Activated T-helper 1 cell treated with anti-CD3 and anti-CD28 coated beads, Interleukin-2, amount 50 U/mL, for 16 hours (primary cell): ENCODE measurements around the gene TAS1R3.
A peak's percentile ranks its signal among the peaks of the same experiment; 100 is the strongest.
"Not testable (repeated sequence)": the region's sequence is repeated elsewhere in the genome, so short reads cannot be mapped to it uniquely, and the experiment has no call there.

Experiments used
- DNase-seq, 2 donors: peaks; one replicate each; pipeline ENCODE4 v3.0.0-alpha.2; 2020; ENCODE audit warnings: low read depth in 1 of 2, low spot score in 1 of 2

TAS1R3 gene

DNA sequence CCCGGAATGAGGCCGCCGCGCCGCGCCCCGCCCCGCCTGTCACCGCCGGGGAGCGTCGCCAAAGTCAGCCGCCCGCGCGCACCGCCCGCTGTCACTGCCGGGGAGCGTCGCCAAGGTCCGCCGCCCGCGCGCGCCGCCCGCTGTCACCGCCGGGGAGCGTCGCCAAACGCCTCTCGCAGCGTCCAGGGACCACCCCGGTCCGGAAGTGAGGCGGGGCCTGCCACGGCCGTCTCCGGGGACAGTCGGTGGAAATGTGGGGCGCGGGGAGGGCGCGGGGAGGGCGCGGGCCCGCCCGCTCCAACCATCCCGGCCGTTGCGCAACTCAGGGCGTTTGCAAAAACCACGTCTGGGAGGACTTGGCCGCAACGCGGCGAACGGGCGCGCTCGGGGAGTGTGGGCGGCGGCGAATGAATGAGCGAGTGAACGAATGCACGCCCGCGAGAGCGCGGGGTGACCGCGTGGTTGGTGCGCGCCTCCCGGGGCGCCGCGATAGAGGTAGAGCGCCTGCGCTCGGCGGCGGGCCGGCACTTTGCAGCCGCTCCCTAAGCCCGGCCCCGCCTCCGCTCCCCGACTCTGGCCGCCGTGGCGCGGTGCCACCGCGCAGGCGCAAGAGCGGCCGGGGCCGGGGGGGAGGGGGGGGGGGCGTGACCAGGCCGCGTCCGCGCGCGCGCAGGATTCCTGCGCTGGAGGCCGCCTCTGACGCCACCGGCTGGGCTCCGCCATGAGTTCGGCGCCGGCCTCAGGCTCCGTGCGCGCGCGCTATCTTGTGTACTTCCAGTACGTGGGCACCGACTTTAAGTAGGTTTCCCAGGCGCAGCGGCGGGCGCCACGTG is 22.9 kb upstream of the TAS1R3 start, which contains the start of the genes ACAP3 and PUSL1:
Gene ACAP3 (minus strand): TSS at position 8 of the 833 bp plus-strand sequence. CDS start 115 bp downstream, outside the sequence.
Gene PUSL1 (plus strand): TSS at position 675 of the 833 bp plus-strand sequence. CDS start 47 bp downstream, at position 722.
- peak; percentile 71 to 83 for DNase-seq

DNA sequence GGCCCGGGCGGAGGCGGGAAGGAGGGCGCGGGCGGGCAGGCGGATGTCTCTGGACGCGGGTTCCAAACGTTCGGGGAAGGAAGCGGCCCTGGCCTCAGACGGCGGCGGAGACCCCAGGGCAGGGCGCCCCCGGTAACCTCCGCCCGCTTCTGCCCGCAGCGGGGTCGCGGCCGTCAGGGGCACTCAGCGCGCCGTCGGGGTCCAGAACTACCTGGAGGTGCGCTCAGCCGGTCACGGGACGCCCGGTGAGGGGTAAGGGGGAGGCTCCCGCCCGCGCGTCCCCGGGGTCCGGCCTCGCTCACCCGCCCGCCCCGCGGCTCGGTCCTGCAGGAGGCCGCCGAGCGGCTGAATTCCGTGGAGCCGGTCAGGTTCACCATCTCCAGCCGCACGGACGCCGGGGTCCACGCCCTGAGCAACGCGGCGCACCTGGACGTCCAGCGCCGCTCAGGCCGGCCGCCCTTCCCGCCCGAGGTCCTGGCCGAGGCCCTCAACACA is 22.3 kb upstream of the TAS1R3 start:
- DNase-seq, result no peak

DNA sequence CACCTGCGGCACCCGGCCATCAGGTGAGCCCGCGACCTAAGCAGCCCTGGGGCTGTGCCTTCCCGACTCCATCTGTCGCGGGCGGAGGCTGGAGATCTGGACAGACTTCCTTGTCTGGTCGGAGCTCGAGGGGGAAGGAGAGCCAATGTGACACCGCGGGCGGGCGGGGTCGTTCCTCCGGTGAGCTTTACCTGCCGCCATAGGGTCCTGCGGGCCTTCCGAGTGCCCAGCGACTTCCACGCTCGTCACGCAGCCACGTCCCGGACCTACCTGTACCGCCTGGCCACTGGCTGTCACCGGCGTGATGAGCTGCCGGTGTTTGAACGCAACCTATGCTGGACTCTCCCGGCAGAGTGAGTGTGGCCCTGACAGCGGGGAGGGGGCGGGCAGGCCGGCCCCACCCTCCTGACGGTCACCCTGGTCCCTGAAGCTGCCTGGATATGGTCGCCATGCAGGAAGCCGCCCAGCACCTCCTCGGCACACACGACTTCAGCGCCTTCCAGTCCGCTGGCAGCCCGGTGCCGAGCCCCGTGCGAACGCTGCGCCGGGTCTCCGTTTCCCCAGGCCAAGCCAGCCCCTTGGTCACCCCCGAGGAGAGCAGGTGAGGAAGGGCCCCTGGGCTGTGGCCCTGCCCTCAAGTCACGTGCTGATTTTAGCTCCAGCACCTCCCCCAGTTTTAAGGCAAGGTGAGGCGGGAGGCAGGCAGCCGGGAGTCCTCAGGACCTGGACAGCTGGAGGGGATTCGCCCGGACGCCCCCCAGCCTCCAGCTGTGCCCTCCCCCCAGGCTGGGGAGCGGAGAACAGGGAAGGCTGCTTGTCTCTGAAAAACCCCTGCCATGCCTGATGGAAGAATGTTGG is 21.6 kb upstream of the TAS1R3 start:
- DNase-seq, result no peak

DNA sequence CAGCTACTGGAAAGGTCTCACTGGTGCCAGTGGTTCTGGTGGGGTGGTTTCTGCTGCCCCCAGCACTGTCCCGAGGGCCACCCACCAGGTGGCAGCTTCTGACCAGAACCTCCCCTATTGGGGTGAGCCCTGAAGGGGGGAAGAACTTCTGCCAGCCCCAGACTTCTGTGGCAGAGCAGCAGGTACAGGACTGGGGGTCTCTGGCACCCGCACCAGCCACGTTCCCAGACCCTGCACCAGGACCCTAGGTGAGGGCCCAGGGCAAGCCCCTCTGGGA is 21.0 kb upstream of the TAS1R3 start:
- no peak for DNase-seq

DNA sequence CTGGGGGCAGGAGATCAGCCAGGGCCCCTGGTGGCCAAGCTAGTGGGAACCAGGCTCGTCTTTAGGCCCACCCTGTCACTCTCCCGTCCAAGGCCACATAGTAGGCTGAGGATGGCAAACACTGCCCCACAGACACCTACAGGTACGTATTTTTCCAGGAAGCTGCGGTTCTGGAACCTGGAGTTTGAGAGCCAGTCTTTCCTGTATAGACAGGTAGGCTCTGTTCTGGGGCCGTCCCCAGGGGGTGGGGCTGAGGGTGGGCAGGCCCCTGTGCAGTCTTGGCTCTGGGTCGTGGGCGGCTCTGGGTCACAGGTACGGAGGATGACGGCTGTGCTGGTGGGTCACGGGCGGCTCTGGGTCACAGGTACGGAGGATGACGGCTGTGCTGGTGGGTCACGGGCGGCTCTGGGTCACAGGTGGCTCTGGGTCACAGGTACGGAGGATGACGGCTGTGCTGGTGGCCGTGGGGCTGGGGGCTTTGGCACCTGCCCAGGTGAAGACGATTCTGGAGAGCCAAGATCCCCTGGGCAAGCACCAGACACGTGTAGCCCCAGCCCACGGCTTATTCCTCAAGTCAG is 20.5 kb upstream of the TAS1R3 start:
- no peak for DNase-seq

DNA sequence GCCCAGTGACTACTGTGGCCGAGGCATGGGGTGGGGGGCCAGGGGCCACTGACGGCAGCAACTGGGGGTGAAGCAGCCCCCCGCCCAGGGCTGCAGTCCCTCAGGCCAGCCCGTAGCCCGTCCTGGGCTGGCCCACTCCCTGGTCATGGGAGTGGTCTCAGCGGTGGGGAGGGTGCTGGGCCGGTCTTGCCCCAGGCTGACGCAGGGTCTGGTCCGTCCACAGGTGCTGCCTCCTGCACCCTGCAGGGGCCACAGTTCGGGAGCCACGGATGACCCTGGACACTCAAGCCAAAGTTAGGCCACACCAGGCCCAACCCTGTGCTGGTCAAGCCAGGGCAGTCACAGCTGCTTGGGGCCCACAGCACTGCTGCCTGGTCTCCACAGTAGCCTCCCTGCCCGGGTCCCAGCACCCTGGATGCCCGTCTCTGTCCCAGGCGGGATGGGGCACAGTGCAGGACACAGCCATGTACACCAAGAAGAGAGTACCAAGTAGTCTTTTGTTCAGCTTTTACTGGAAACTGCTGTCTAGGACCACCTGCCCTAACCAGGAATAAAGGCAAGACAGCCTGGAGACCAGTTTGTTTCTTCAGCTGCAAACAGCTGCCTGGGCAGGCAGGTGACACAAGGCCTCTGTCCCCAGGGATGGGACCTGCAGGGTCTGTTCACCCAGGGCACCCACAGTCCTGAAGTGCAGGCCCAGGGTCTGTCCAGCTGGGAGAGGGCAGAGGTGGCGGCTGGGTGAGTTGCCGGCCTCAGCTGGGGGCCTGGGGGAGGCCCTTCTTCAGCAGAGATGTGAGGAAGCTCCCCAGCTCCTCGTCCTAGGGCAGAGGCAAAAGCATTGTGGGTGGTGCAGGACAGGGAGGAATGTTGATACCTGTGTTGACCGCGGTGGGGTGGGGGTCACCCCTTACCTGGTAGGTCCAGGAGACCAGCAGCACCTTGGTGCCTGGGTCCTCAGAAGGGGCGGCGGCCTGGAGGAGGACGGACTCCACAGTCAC is 19.7 kb upstream of the TAS1R3 start:
- no peak for DNase-seq

DNA sequence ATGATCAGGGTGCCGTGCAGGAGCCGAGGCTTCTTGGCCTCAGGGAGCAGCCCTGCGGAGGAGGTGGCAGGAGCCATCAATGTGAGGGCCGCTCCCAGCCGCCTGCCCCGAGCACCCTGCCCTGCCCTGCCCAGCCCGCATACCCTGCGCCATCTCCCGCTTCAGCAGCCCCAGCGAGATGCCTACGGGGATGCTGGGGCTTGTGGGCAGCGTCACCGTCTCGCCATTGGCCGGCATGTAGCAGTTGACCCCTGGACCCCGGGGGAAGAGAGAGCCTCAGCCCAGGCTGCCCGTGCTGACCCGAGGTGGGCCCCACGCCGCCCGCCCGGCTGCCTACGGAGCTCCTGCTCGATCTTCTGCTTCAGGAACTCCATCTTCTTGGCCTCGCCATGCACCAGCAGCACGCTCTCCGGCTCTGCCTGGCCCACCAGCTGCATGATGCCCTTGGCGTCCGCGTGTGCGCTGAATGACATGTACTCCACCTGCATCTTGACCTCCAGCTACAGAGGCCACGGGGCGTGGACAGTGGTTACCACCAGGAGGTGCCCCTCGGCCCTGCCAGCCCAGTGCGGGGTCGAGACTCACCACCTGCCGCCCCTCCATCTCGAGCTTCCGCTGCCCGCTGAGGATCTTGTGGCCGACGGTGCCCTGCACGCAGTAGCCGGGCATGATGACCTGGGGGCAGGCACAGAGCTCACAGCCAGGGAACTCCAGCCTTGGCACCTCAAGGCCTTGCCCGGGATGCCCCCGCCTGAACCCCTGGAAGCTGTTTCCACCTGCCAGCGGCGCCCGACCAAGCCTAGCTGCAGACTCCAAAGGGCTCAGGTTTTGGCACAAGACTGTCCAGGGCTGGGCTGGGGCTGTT is 18.4 kb upstream of the TAS1R3 start:
- DNase-seq, result no peak

DNA sequence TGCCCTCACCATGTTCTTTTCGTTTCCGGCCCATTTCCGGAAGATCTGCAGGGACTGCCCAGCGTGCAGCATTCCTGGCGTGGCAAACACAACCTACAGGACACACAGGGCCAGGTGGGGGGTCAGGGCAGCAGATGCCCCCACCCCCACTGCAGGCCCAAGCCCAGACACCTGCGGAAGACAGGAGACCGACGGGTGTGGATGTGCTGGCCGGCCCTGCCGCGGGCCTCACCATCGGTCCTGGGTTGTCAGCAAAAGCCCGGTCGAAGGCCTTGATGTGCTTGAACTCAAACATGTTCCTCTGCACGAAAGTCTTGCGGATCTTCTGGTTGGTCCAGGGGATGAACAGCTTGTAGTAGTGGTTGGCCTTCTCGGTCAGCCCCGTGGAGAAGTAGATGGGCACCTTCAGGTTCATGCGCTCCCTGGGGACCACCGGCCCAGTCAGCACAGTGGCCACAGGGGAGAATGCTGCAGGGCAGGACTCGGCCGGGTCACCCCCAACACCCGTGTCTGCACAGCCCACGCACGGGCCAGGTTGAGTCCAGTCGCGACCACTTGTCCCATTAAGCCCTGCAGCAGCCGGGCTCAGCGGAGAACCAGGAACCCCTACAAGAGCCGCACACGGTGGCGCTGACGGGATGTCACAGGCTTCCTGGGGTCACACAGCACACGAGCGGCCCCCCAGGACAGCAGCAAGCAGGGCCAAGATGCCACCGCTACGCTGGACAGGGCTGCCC is 17.4 kb upstream of the TAS1R3 start:
- DNase-seq, result no peak

DNA sequence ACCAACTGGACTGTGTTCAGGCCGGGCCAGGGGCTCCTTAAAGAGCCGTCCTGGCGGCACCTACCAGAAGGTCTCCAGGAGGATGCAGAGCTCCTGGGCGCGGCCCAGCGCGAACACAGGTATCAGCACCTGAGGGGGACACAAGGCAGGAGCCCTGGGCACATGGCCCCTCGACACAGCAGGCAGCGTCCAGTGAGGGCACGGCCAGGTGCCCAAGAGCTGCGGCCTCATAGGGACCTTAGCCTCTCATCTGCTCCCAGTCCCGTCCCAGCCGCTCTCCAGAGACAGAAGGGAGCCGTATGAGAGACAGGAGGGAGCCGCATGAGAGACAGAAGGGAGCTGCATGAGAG is 16.9 kb upstream of the TAS1R3 start:
- DNase-seq, result no peak

DNA sequence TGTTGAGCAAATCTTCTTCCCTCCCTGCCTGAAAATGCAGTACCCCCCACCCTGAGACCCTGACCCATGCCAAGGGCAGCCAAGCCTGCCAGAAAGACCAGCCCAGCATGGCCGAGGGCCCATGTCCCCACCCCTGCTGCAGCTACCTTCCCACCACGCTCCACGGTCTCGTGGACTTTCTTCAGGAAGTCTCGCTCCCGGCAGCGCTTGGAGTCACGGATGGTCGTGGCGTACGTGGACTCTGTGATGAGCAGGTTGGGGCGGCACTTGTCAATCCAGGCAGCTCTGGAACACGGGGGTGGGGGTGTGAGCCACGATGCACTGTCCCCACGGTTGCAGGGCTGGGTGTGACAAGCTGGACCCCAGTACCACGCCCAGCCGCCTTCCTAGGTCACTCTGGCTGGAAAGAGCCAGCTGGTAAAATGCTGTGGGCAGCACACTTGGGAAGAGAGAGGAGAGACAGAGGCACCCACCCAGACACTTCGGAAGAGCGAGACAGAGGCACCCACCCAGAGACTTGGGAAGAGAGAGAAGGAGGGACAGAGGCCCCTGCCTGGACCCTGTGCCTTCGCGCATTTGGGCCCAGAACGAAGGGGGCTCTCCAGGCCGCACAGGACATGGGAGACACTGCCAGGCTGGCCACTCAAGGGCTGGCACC is 16.3 kb upstream of the TAS1R3 start:
- DNase-seq, result no peak

DNA sequence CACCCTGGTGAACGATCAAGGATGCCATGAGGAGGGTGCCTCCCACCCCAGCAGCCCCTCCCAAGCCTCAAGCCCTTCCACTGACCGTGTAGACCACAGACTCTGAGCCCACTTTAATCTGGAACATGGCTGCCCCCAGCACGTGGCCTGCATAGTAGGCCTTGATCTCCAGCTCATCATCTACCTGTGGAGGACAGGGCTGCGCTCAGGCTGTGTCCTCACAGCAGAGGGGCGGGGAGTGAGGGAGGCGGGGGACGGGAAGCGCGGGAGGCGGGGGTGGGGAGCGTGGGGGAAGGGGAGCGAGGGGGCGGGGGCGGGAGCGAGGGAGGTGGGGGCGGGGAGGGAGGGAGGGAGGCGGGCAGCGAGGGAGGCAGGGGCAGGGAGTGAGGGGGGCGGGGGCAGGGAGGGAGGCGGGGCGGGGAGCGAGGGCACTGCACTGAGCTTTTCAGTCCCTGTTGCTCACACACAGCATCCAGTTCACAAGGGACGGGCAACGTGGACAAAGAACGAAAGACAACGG is 15.6 kb upstream of the TAS1R3 start:
- DNase-seq, result no peak

DNA sequence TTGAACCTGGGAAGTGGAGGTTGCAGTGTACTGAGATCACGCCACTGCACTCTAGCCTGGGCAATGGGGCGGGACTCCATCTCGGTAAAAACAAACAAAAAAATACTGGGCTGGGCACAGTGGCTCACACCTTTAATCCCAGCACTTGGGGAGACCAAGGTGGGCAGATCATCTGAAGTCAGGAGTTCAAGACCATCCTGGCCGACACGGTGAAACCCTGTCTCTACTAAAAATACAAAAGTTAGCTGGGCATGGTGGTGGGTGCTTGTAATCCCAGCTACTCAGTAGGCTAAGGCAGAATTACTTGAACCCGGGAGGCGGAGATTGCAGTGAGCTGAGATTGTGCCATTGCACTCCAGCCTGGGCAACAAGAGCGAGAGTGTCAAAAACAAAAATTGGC is 14.9 kb upstream of the TAS1R3 start:
- not testable (repeated sequence) for DNase-seq

DNA sequence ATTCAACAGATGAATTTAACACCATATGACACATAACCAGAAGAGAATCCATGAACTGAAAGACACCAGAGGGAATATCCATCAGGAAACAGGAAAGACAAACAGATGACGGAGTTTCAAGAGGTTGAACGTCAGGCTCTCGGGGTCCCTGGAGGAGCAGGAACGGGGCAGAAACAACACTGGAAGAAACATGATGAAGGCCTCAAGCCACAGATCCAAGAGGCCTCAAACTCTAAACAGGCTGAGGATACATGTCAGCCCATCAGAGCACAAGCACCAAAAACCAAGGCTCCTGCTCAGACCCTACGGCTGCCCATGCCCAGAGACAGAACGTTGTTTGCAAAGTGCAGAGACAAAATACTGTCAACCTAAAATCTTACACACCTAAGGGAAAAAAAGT is 13.7 kb upstream of the TAS1R3 start:
- no peak for DNase-seq

DNA sequence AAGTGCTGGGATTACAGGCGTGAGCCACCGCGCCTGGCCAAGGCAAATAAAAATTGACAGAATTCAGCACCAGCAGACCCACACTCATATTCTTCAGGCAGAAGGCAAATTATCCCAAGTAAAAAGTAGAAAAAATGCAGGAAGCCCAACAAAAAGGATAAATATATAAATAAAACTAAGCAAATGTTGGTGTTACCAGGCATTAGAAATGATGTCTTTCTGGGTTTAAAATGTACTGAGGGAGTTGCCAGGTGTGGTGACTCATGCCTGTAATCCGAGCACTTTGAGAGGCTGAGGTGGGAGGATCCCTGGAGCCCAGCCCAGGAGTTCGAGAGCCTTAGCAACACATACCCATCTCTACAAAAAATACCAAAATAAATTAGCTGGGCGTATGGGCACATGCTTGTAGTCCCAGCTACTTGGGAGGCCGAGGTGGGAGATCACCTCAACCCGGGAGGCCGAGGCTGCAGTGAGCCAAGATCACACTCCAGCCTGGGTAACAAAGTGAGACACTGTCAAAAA is 12.9 kb upstream of the TAS1R3 start:
- DNase-seq, result no peak

DNA sequence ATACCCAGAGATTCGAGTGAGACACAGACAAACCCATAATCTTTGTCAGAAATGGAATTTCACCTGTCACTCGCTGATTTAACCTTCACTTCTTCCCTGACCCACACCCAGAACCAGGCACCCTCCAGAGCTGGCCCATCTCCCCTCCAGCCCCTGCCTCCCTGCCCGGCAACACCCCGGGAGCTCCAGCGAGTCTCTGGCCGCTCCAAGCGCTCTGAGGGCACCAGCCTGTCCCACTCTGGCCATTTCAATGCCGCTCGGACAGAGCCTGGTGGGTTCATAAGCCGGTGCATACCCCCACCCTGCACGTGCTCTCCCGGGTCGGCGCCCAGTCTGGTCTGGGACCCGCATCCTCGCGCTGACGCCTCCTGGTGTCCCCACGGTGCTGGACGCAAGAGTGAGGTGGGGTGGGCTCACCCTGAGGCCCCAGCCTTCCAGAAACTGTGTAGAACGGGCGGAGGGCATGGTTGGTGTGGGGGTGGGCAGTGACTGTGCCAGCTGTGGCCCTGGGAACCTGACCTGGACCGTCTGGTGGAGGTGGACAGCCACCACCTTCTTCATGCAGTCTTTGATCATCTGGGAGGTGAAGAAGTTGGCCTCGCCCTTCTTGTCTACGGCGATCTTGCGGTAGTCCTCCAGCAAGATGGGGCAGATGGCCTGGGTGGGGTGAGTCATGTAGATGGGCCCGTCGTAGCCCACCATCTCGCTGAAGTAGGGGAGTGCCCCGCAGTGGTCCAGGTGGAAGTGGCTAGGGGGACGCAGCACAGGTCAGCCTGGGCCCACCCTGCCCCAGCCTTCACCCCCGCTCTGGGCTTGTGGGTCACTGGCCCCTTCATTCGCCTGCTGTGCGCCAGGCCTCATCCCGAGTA is 12.1 kb upstream of the TAS1R3 start:
- DNase-seq, result no peak

DNA sequence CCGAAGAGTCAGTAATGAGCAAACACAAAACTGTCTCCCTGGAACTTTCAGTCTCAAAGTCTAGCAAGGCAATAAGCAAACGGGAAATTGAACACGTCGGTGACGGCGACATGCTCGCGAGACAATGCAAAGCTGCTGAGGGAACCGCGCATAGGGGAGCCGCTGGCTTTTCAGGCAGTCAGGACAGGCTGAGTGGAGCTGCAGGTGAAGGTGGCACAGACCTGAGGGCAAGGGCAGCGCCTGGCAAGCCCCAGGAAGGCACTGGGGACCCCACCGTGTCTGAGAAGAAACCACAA is 11.5 kb upstream of the TAS1R3 start:
- DNase-seq, result no peak
